Fibroblast of pulmonary artery (primary cell): ENCODE results near the gene MRPL10.
A peak's percentile ranks its signal among the peaks of the same experiment; 100 is the strongest.

Experiments
- DNase-seq: peaks from one replicate; pipeline ENCODE4 v3.0.0-alpha.2; 2010; ENCODE audit warnings: low read depth
- H3K4me3 ChIP-seq: replicated peaks from 2 replicates; pipeline ENCODE4 v1.5.1; 2011; ENCODE audit warnings: low read depth, mild to moderate bottlenecking, control low read depth, low read length, moderate library complexity
- TF ChIP-seq, protein P1 (sequence below): IDR thresholded peaks from 2 replicates; pipeline ENCODE4 v1.5.1; 2011; ENCODE audit warnings: mild to moderate bottlenecking, control low read depth, low read length, inconsistent platforms; ENCODE audit errors: missing control alignments

MRPL10 gene

DNA sequence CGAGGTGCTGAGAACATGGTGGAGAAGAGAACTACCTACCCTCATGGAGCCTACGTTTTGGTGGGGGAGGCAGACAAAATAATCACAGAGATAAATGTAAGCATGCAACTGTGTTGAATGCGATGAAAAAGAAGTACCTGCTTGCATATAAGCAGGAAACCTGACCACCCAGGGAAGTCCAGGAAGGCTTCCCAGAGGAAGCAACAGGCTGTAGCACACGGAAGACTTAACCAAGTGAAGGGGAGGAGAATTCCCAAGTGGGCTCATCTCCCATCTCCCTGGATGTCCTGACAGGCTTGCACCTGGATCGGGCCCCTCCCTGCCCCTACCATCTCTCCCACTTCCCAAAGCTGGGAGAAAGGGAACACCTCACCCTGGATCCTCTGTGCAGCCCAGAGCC is 7.7 kb upstream of the MRPL10 start:
- DNase-seq = no peak

GRCh38 chr17:47838636-47839035 is 7.3 kb upstream of the MRPL10 start:
- no peak for DNase-seq
- no peak overlapping the region for H3K4me3 ChIP-seq
- TF ChIP-seq, protein P1, sequence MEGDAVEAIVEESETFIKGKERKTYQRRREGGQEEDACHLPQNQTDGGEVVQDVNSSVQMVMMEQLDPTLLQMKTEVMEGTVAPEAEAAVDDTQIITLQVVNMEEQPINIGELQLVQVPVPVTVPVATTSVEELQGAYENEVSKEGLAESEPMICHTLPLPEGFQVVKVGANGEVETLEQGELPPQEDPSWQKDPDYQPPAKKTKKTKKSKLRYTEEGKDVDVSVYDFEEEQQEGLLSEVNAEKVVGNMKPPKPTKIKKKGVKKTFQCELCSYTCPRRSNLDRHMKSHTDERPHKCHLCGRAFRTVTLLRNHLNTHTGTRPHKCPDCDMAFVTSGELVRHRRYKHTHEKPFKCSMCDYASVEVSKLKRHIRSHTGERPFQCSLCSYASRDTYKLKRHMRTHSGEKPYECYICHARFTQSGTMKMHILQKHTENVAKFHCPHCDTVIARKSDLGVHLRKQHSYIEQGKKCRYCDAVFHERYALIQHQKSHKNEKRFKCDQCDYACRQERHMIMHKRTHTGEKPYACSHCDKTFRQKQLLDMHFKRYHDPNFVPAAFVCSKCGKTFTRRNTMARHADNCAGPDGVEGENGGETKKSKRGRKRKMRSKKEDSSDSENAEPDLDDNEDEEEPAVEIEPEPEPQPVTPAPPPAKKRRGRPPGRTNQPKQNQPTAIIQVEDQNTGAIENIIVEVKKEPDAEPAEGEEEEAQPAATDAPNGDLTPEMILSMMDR = no peak

More for the DNA sequence above, 7.7 kb upstream of the MRPL10 start:
- no peak overlapping the region for H3K4me3 ChIP-seq
- TF ChIP-seq, protein P1 = no peak

- no peak for DNase-seq
- TF ChIP-seq, protein P1 = no peak
- no peak overlapping the region for H3K4me3 ChIP-seq
These were observed 6.2 kb upstream of the MRPL10 start for GRCh38 chr17:47837401-47838039.

GRCh38 chr17:47836601-47837000 is 5.3 kb upstream of the MRPL10 start:
- TF ChIP-seq, protein P1 = no peak

GRCh38 chr17:47834756-47835155 is 3.4 kb upstream of the MRPL10 start:
- no peak for DNase-seq
- TF ChIP-seq, protein P1 = no peak
- no peak overlapping the region for H3K4me3 ChIP-seq

More at GRCh38 chr17:47836601-47837000, 5.3 kb upstream of the MRPL10 start:
- no peak for DNase-seq
- no peak overlapping the region for H3K4me3 ChIP-seq

DNA sequence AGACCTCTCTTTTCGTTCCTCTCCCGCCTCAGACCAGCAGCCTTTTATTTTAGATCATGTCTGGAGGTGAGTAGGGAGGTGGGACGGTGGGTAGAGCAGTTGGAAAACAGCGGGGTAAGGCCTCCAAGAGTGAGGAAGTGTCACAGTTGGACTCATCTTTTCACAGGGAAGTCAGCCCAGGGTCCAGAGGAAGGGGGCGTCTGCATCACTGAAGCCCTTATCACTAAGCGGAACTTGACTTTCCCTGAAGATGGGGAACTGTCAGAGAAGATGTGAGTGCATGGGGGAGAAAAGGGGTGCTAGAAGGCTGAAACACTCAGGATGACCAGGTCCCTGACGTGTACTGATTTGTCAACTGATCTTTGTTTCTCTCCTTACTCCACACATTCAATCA is 590 bp upstream of the MRPL10 start:
- no peak for DNase-seq
- TF ChIP-seq, protein P1 = no peak
- H3K4me3 ChIP-seq = peak overlapping the region; percentile 98

DNA sequence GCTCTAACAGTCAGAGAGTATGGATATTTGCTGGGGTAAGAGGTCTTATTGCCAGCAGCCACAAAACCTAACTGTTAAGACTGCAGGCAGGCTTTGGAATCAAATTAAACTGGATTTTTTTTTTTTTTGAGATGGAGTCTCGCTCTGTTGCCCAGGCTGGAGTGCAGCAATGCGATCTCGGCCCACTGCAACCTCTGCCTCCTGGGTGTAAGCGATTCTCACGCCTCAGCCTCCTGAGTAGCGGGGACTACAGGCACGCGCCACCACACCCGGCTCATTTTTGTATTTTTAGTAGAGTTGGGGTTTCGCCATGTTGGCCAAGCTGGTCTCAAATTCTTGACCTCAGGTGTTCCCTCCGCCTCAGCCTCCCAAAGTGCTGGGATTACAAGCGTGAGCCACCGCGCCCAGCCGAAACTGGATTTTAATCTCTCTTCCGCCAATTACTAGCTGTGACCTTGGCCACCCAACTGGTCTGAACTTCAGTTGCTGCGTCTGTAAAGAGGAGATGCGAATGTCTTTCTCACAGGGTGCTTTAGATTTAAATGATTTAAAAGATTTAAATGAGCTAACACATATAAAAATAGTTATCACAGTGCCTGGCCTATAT is 842 bp downstream of the MRPL10 start:
- DNase-seq = no peak
- TF ChIP-seq, protein P1 = no peak
- H3K4me3 ChIP-seq = peak overlapping the region; percentile 98
